ENCODE data around the gene AURKB. TPM values are rescaled to one million over a fixed set of nuclear protein-coding genes. Genes with fewer than 3 reads are reported as not detected.

The AURKB gene
- total RNA-seq, 2 experiments from 2014 or later: 188 to 224 TPM

DNA sequence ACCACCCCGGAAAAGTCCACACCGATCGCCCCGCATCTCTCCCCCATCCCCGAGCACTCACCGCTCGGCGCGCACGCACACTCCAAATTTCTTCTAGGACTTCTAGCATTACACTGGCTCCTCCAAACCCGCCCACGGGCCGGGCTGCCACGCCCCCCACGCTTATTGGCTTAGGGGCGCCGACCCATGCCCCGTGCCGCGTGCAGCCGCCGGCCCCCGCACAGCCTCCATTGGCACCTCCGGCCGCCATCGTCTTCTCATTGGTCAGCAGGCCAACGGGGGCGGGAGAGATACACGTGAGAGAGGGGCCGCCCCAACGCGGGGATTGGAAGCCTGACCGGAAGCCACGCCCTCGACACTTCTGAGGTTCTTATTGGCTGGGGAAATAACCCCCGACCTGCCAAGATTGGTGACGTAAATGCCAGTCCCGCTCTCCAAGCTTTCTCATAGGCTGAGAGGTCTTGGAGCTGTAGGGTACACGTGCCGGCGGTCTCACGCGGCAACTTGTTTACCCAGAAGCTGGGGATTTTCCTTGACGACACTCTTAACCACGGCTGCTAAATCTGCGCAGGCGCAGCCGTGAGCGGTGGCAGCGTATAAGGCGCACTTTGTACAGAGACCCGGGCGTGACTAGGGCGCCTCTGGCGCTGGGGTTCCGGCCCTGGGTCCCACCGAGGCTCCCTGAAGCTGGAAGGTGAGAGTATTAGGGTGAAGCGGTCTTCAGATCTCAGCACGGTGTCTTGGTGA lies 54.0 kb downstream of the AURKB start:
- H3K4me1 Mint-ChIP-seq: peaks cover 51% of the 10 kb centered on the region
- CTCF ChIA-PET: interaction anchor here (0.6 to 6.3 kb wide), 13 partner anchors 10 to 63 kb away, joined by 3 to 68 read pairs (median 5); no protein-coding TSS in a partner anchor
- H3K36me3 Mint-ChIP-seq (ENCODE audit: low read depth): peaks cover 31% of the 10 kb centered on the region

GRCh38 chr17:8155996-8156245 lies 54.5 kb downstream of the AURKB start:
- Mint-ChIP-seq H3K36me3 (ENCODE audit: low read depth) (peaks cover 26% of the 10 kb centered on the region), H3K4me3 (no peak overlapping the region), H3K27me3 (no peaks in the 10 kb centered on the region), H3K27ac (no peak overlapping the region), H3K4me1 (peaks cover 47% of the 10 kb centered on the region), H3K9me3 (no peaks in the 10 kb centered on the region)
- ChIA-PET CTCF (interaction anchor here (0.8 to 6.3 kb wide), 7 partner anchors 9 to 63 kb away, joined by 3 to 68 read pairs (median 5); no protein-coding TSS in a partner anchor), POLR2A (interaction anchor here (1.2 to 1.4 kb wide), 2 partner anchors 17 to 67 kb away, joined by 3 to 16 read pairs; no protein-coding TSS in a partner anchor)
- no peak for DNase-seq

More for the DNA sequence above, 54.0 kb downstream of the AURKB start:
- Mint-ChIP-seq H3K27ac (no peak overlapping the region), H3K9me3 (no peaks in the 10 kb centered on the region), H3K27me3 (no peaks in the 10 kb centered on the region), H3K4me3 (no peak overlapping the region)
- peak; percentile 100 for DNase-seq
- POLR2A ChIA-PET: interaction anchor here (0.9 to 1.9 kb wide), 6 partner anchors 17 to 224 kb away, joined by 3 to 16 read pairs (median 4); partner anchors contain the start of genes BORCS6, CNTROB and TRAPPC1

- ChIA-PET CTCF (interaction anchor here (1.3 to 6.3 kb wide), 5 partner anchors 9 to 36 kb away, joined by 3 to 68 read pairs (median 9); no protein-coding TSS in a partner anchor), POLR2A (no interaction called here)
- no peaks in the 10 kb centered on the region for H3K9me3 Mint-ChIP-seq
- no peak overlapping the region for H3K27ac Mint-ChIP-seq
- H3K36me3 Mint-ChIP-seq (ENCODE audit: low read depth): peaks cover 21% of the 10 kb centered on the region
- H3K4me3 Mint-ChIP-seq: no peak overlapping the region
- no peaks in the 10 kb centered on the region for H3K27me3 Mint-ChIP-seq
- peaks cover 44% of the 10 kb centered on the region for H3K4me1 Mint-ChIP-seq
- peak; percentile 22 for DNase-seq
Observed at GRCh38 chr17:8155231-8155995, 55.0 kb downstream of the AURKB start.

Small RNA genes lying within 50 kb of the gene (microRNA-seq; reads per million reads assigned to microRNA genes)
- gene MIR4521 (ENCODE audit: borderline microRNAs expressed, borderline replicate concordance): 92.5 reads per million, percentile 70 among the genes with 10 or more reads in this experiment

Other genes with a start within 250 kb of the AURKB start
- gene GUCY2D, start 208.0 kb downstream of the AURKB start, total RNA-seq: not detected
- gene ALOX15B, start 171.5 kb downstream of the AURKB start, total RNA-seq: not detected
- under 1 TPM; 0.27 to 0.31 TPM for gene ALOX12B, start 122.9 kb downstream of the AURKB start, total RNA-seq
- not detected for gene ALOXE3, start 92.1 kb downstream of the AURKB start, total RNA-seq
- under 1 TPM; 0.15 to 0.20 TPM for gene HES7, start 86.5 kb downstream of the AURKB start, total RNA-seq
- gene PER1, start 58.2 kb downstream of the AURKB start, total RNA-seq: 10 to 100 TPM; 26.9 to 28.7 TPM
- 10 to 100 TPM; 71.1 to 79.1 TPM for gene VAMP2, start 47.6 kb downstream of the AURKB start, total RNA-seq
- gene TMEM107, start 34.2 kb downstream of the AURKB start, total RNA-seq: 10 to 100 TPM; 34.8 to 37.2 TPM
- 10 to 100 TPM; 12.2 to 12.9 TPM for gene BORCS6, start 20.4 kb downstream of the AURKB start, total RNA-seq
- gene CTC1, start 37.5 kb upstream of the AURKB start, total RNA-seq: 100 to 1,000 TPM; 125 to 126 TPM
- 10 to 100 TPM; 54.0 to 60.4 TPM for gene PFAS, start 38.7 kb upstream of the AURKB start, total RNA-seq
- gene RANGRF, start 78.1 kb upstream of the AURKB start, total RNA-seq: 10 to 100 TPM; 41.2 to 48.9 TPM
- 10 to 100 TPM; 11.7 to 12.4 TPM for gene SLC25A35, start 84.8 kb upstream of the AURKB start, total RNA-seq
- gene ARHGEF15, start 99.7 kb upstream of the AURKB start, total RNA-seq: not detected
- not detected for gene ODF4, start 129.3 kb upstream of the AURKB start, total RNA-seq
- 1,000 to 10,000 TPM; 2,050 to 2,305 TPM for gene RPL26, start 172.6 kb upstream of the AURKB start, total RNA-seq
- under 1 TPM; 0.10 to 0.12 TPM for gene RNF222, start 187.3 kb upstream of the AURKB start, total RNA-seq
- gene NDEL1, start 225.3 kb upstream of the AURKB start, total RNA-seq: 10 to 100 TPM; 59.7 to 65.5 TPM

All from activated CD4-positive, alpha-beta T cell treated with anti-CD3 and anti-CD28 coated beads, Interleukin-2, amount 10 ng/mL, durations not matched to agents 7 days and 5 days (primary cell).